Transverse colon (tissue), 4 donors: Measurements from ENCODE around the gene GLI3.

ENCODE experiments used
- CTCF ChIP-seq, 5 experiments: fragments of 200-600 bp in 3 of 5; fragments of 450-650 bp in 2 of 5; sonication (generic) in 3 of 5; IDR thresholded peaks; 1 replicate in 2 of 5; 2 replicates in 3 of 5; pipeline ENCODE4 v1.5.1; 2016 to 2017; ENCODE audit warnings: antibody characterized with exemption in 5 of 5, inconsistent platforms in 3 of 5, mild to moderate bottlenecking in 2 of 5, moderate library complexity in 1 of 5
- EP300 ChIP-seq: sonication (generic); formaldehyde crosslinking; IDR thresholded peaks from one replicate; pipeline ENCODE4 v1.6.1; 2017; ENCODE audit warnings: antibody characterized with exemption, low read depth
- POLR2A ChIP-seq: fragments of 450-650 bp; IDR thresholded peaks from one replicate; pipeline ENCODE4 v1.6.1; 2016; ENCODE audit warnings: antibody characterized with exemption, mild to moderate bottlenecking, moderate library complexity
- POLR2AphosphoS5 ChIP-seq, 3 donors: sonication (generic); formaldehyde crosslinking; IDR thresholded peaks; one replicate each; pipeline ENCODE4 v1.6.1; 2016; ENCODE audit warnings: antibody characterized with exemption in 3 of 3

- TF ChIP-seq CTCF (IDR thresholded peaks at IDR 0.05), result no peak
- no peak for TF ChIP-seq POLR2AphosphoS5 (IDR thresholded peaks at IDR 0.05)
- TF ChIP-seq POLR2A, result no peak
- TF ChIP-seq EP300, result no peak
Measured at GRCh38 chr7:42240416-42240815, 3.4 kb upstream of the GLI3 start.
